Hematopoietic multipotent progenitor cell (in vitro differentiated cells): ENCODE results near the gene EFNA5. TPM values are rescaled to one million over a fixed set of nuclear protein-coding genes. Genes with fewer than 3 reads are reported as not detected.
A peak's percentile ranks its signal among the peaks of the same experiment; 100 is the strongest.

Source experiments
- DNase-seq, 3 donors: peaks; one replicate each; pipeline ENCODE4 v3.0.0-alpha.2; 2011 to 2015; ENCODE audit warnings: low read depth in 2 of 3, low spot score in 2 of 3
- total RNA-seq: library from RNA; depleted of rRNA; stranded (reverse); fragments of >200 nt; gene quantifications from one replicate; pipeline ENCODE4 v1.2.3, GENCODE V29; 2012

The EFNA5 gene
- total RNA-seq, 1 donor: under 0.01 TPM

- no peak for DNase-seq
Measured at GRCh38 chr5:107554776-107555424, 115.8 kb downstream of the EFNA5 start.

GRCh38 chr5:107553117-107553555 lies 117.6 kb downstream of the EFNA5 start:
- DNase-seq: no peak

- no peak for DNase-seq
Measured at GRCh38 chr5:107551088-107551487, 119.6 kb downstream of the EFNA5 start.

- no peak for DNase-seq
Measured at GRCh38 chr5:107549567-107549966, 121.2 kb downstream of the EFNA5 start.

GRCh38 chr5:107548477-107548876 lies 122.3 kb downstream of the EFNA5 start:
- DNase-seq: no peak

- no peak for DNase-seq
Measured at GRCh38 chr5:107546719-107547118, 124.0 kb downstream of the EFNA5 start.

- no peak for DNase-seq
Measured at GRCh38 chr5:107545486-107545885, 125.3 kb downstream of the EFNA5 start.

GRCh38 chr5:107544967-107545366 lies 125.8 kb downstream of the EFNA5 start:
- no peak for DNase-seq

GRCh38 chr5:107544476-107544875 lies 126.3 kb downstream of the EFNA5 start:
- DNase-seq: no peak

DNA sequence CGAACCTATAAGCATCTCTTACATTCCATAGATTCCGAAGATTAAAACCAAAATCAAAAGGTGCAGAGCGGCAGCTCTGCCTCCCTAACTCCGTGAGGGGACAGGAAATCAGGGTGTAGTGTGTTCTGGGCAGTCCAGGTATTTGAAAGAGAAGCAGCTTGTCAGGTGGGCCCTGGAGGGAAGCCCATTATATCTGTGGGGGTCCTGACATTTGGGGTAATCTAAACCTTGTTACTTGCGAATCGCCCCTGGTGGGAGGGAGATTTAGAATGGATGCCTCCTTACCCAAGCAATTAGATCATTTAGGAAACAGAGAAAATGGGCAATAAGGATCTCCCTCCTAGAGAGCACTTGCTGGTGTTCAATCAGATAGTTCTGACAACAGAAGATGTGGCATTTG lies 126.9 kb downstream of the EFNA5 start:
- no peak for DNase-seq

- DNase-seq: no peak
Measured at GRCh38 chr5:107542831-107543231, 127.9 kb downstream of the EFNA5 start.

- peak in 2 of 3 donors; percentile 43 to 55 for DNase-seq
Measured at GRCh38 chr5:107542428-107542827, 128.3 kb downstream of the EFNA5 start.

GRCh38 chr5:107541400-107541799 lies 129.3 kb downstream of the EFNA5 start:
- no peak for DNase-seq

DNA sequence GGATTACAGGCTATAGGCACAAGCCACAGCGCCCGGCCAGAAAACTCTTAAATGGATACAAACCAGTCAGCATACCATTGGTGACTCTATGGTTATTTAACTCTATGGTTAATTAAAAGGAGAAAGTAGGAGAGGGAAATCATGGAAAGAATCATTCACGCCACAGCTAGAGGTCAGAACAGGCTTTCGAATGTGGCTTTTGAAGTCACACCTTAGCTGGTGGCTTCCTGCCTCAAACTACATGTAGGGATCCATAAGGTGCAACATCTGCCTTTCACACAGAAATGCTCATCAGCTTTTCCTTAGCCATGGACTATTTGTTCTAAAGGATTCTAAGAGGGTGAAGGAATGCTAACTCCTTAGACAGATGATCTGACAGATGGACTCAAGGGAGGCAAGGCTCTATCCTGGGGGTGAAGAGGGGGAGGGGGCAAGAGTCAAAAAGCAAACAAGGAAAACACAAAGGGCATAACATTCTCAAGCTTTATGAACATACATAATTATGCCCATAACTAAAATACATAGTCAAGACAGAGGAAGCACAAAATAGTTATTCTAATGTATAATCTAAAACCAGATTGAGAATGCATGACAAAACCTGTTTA lies 130.9 kb downstream of the EFNA5 start:
- no peak for DNase-seq

DNA sequence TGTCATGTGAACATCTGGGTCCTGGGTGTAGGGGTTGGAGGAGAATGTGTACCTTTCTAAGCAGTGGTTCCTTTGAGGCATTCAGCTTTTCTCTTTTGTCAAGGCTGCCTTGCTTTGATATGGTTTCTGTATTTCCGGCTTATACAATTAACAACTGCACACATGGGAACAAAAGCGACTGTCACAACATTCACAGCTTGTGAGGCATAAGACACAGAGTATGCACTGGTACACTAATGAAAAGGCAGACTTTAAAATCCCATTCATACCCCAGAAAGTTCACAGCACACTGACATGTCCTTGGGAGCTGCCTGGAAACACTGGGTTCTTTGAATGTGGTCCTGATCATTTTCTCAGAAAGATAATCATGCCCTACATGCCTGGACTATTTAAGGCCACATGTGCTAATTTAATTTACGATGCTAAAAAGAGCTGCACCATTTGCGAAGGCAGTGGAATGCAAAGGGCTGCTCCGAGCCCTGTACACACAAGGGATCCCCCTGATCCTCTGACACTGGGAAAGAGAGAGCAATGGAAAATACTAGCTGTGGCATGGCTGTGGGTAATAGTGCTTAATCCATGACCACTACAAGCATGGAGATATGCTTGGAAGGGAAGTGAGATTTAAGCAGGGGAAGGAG lies 131.8 kb downstream of the EFNA5 start:
- DNase-seq: no peak

DNA sequence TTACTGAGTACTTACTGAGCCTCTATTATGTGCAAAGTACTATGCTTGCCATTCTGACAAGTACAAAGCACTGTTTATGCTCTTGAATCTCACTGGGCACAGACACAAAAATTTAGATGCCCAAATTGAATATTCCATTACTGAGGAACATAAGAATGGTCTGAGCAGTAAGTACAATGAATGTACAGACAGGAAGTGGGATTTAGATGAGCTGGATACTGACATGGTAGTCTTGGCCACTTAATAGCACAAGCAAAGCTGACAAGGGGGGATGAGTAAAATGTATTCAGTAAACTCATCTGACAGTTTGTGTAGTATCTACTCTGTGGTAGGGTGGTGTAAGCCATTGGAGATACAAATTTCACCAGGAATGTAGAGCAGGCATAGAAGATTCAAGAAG lies 132.4 kb downstream of the EFNA5 start:
- no peak for DNase-seq

DNA sequence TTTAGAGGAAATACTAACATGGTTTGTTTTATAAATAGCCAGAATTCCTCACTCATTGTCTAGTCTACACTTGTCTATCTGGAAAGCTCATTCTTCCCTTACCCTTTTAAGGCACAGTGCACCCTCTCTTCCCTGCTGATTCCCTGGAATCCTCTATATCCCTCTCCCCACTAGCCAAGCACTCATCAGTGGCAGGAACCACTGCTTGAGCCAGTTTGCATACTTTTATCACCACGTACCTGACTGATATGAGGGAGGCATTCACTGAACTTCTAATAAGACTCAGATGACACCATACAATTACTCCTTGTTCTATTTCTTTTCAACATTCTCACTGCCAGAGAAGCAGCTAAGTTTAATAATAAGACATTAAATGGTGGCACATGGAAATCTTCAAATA lies 134.9 kb downstream of the EFNA5 start:
- no peak for DNase-seq

DNA sequence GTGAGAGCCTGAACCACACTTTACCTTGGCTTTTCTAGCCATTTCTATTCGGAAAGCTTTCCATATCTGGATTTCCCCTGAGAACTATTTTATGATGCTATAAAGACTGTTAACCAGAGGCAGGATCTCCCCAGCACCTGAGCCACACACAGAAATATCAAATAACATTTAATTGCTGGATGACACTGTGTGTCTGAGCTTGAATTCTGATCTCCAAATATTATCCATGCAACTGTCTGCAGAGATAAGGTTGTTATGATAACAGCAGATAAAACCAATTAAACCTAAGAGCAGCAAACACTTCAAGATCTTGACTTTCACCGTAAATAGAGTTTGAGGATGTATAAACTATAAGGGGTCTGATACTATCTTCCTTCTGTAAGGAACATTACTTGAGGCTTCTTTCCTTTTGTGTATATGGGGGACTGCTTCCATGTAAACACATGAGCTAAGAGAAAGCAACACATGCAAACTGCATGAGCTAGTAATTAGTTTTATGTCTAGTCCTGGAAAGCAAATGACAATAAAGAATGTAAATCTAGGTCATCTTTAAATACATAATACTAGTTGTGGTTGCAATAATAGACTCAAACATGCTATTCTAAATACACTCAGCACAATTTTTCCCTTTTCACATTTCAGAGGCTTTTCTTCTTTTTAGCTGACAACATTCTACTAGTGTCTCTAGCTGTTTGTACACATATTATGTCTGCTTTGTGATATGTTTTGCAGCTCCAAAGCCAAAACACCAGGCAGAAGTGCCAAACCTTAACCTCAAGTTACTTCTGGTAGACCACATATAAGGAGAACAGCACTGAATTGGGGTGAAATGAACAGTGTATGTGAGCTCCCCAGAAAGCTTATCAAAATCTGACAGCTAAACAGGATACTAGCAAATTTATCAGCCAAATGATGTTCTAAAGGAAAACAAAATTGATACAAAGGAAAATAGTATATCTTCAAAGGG lies 136.5 kb downstream of the EFNA5 start:
- no peak for DNase-seq

DNA sequence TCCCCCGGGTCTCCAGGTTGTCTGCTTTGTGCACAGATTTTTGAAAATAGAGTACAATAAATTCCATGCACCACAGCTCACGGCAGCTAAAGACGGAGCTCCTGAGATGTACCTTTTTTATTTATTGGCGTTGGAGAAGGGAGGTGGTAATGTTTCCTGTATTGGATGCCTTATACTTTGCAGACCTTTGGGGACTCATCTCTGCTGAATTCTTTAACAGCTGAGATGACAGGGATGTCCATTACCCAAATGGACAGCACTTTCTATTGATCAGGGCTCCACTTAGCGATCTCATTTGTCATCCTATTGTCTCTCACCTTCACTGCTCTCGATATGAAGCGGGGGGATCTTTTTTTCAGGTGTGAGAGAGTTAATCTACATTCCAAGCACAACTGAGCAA lies 137.8 kb downstream of the EFNA5 start:
- no peak for DNase-seq

DNA sequence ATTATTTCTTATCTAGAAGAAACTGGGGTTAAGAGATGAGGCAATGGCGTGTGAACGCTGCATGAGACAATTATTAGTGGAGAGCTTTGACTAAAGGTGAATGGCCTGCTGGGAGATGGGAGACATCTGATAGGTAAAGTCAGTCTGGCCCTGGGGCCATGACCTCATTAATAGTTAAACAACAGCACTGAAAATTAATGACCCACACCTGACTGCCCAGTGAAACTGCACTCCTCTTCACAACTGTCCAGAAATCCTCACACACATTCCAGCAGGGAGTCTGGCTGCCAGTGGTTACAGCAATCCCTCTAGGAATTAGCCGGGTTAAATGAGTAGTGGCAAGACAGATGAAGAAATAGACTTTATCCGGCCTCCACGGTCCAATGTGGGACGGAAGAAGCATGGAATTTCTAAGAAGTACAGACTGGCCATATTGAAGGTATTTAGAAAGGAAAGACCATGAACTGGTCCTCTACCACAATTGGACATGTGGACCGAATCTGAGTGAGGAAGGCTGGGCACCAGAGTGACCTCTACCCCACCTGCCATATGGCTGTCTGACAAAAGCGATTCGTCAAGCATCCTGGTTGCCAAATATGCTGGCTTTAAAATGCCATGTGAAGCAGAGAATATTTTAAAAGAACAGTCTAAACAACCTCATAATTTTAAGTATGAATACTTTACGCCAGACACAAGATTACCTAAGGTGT lies 138.4 kb downstream of the EFNA5 start:
- DNase-seq: no peak
